GM19455 (cell line): ENCODE data around the gene PTPRZ1.
A peak's percentile ranks its signal among the peaks of the same experiment; 100 is the strongest.

Source experiments
- ATAC-seq: cut with Tn5 transposase; IDR thresholded peaks from one replicate; pipeline ENCODE4 v1.9.1; 2021; ENCODE audit not compliant: unreplicated experiment

The PTPRZ1 gene

DNA sequence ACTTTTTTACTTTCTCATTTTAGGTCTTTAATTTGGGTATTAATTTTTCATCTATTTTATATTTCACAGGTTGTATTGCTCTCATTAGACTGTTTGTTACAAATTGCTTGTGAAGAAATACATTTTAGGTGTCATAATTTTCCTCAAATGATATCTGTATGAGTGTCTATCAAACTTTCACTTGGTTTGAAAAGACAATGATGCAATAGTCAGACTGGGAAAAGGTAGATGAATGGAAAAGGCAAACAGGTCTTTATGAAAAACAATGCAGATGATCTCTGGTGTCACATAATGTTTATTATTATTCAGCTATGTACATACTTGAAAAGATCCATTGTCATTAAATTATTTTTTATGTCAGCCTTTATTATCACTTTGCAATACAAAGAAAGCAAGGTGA, 80.2 kb downstream of the PTPRZ1 start:
- no peak for ATAC-seq

DNA sequence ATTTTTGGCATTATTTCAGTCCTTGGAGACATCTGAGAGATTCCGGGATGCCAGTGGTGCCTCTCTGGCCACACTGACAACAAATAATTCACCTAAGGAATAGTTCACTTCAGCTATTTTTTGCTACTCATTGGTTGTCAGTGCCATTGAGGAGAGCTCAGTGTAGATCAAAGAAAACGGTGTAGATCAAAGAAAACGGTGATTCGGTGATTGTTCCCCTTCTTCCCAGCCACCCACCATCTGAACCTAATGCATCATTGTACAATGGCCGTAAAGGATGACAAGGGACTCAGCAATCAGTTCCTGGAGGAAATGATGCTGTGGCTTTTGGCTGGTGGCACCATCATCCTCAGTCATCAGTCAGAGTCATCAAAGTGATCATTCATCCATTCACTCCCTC, 80.6 kb downstream of the PTPRZ1 start:
- ATAC-seq = no peak

DNA sequence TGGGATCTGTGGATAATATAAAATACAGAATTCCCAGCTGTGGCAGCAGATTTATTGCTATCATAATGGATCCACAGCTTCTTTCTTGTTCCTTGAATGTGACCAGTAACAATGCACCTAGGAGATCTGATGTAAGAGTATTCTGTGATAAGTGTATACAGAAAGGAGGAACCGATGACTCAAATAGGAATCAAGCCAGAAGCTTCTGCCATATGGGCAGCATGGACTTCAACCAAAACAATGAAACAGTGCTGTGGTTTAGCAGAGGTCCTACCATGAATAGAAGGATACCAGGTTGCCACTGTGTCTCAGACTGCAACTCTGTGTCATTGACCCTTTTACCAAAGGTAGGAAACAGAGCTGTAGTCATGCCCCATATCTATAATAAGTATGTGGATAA, 81.8 kb downstream of the PTPRZ1 start:
- ATAC-seq = no peak

DNA sequence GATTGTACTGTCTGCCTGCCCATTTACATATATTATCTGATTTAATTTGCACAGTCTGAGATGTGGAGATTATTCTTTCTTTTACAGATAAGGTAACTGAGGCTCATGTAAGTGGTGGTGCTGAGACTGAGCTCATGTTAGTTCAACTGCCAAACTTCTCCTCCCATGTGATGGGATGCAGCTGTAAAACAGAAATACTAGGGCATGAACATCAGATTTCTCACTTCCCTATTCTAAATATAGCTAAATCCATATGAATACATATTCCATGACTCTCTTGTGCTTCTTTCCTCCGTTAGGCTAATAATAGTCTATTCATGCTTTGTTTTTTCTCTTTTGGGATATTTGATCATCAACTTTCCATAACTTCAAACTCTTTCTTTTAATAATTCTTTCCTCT, 84.7 kb downstream of the PTPRZ1 start:
- ATAC-seq = no peak

DNA sequence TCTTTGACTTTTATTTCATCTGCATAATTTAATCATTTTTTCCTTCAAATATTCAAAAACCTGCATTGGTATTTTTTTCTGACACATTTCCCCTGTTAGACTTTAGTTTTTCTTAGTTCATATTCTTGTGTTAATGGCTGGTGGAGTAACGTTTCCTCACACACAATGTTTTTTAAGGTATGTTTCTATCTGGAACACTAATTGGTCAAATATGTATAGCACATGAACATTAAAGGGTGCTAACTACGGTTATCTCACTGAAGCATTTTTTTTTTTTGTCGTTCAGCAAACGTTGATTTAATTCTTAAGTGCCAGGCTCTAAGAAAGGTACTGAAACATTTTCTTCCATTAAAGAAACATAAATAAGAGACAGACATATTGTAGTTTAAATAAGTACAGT, 87.7 kb downstream of the PTPRZ1 start:
- ATAC-seq = no peak

DNA sequence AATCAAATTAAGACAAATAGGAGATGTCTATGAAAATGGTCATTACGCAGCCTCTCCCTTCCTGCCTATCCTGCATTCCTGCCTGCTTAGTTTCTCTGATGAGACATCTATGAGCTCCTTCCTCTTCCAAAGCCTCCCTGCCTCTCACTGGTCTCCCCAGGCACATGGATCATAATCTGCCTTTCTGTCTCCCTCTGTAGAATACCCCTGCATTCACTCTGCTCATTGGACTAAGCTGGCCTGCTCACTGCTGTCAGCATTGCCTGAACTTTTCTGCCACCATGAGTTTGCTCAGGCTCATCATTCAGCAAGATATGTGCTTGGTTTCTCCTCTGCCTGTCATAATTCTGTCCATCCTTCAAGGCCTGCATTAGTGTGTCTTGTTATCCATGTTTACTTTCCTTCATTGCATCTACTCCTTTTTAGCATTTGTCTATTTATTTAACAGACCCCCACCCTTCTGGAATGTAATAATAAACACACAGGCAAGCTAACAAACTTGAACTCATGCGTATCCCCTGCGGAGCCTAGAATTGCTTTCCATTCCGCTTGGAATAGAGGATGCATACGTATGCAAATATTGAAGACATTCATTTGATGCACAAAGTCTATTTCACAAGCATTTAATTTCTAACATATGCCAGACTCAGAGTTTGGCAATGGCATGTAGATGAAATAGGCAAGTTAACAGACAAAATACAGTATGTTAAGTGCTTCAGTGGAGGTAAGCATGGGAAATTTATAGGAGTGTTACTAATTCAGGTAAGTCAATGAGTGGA, 88.3 kb downstream of the PTPRZ1 start:
- ATAC-seq = no peak

DNA sequence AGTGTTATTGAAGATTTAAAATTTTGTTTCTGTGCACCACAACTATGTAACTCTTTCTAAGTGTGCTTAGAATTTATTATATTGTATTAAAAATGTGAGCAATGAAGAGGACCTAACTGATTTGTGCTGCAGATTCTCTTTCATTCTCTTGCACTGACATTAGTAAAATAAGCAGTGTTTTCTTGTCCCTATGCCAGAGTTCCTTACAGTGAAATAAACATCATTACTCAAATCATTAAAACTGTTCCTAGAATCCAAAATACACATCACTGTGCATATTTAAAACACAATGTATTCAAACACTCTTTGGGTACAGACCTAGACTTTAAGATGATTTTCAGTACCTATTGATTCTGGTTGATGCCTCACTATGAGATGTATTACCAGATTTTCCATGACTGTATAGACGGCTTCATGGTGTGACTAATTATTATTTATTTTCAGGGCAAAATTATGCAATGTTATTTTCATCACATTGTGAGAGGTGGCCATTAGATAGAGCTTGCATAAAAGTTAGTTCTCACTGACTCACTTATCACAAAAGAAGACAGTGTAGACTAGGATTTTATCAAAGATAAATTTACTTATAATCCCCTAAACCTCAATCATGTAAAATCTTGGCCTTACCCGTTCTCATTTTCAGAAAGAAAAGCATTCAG, 93.4 kb downstream of the PTPRZ1 start:
- no peak for ATAC-seq

DNA sequence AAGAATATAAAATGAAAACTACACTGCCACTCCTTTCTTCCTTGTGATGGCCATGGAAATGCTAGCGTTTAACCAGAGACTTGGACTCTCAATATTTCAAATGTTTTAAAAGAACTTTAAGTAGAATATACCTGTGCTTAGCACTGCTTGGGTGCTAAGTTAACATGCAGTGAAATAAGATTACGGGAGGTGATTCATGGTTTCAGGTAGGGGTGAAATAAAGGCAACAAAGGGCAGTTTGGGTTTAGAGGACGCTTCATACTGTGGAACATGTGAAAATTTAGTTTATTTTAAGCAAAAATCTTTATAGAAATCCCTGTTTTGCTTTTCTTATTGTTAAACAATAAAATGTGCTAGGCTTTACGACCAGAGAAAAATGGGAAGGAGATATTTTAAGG, 94.0 kb downstream of the PTPRZ1 start:
- ATAC-seq = no peak

DNA sequence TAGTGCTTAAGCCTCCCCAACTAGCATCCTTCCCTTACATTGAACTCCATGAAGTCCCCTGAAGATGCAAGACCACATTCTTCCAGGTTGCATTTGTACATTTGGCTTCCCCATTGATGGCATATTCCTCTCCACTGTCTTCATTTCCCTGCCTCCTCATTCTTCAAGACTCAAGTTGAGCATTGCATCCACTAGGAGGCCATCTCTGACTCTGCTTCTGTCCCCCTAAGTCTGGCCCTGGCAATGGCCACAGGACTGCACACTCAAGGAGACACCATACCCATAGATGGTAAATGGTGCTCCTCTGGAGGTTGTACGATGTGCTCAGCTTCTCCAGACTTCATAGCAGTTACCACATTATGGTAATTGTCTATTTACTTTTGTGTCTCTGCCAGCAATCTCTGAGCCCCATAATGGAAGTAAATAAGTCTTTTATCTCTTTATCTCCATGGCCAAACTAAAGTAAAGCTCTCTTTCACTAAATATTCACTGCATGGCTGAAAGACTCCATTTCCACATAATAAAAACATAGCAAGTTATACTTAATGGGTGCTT, 112.6 kb downstream of the PTPRZ1 start:
- no peak for ATAC-seq

DNA sequence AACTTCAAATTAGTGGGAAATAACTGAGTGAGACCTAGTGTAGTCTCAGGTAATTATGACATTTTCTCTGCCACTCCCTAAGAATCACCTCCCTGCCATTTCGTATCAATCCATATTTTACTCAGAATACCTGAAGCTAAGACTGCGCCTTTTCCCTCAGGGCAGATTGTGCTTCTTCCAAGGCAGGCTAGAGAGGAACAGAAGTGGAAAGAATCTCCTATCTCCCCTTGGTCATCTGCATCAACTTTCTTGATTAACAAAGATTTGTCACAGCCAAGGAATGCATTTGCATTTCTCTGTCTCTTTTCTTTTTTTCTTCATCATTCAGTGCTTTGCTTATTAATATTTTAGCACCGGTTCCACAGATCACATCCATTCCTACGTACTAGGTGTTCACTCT, 119.1 kb downstream of the PTPRZ1 start:
- ATAC-seq = no peak

DNA sequence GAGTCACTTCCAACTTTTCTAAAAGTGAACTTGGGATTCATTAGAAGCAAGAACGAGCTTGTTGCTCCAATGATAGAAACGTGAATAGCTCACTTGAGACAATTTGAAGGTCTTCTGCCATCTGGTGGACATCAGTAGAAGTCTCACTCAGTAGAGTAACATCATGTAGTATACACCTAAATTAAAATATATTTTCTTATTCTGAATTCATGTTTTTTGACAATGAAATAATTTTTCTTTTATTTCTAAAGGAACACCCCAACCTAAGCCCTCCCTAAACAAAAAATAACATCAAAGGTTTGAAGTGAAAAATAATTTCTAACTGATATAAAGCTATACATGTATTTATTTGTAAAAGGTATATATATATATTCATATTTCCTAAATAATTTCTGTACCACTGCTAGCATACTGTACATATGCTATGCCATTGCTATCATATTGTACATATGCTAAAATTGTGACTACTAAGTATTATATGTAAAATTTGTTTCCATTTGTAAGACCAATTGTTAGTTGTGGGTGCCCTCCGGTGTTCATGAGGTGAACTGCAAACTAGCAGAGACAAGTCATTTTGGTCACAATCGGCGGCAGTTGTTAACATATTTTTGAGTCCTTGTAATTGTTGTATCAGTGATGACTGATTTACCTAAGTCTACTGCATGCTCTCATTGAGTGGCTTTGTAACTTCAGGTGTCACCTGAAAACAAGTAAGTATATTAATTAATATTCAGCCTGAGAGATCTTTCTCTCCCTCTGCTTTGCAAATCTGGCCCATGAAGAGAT, 121.9 kb downstream of the PTPRZ1 start:
- ATAC-seq = peak; percentile 95

DNA sequence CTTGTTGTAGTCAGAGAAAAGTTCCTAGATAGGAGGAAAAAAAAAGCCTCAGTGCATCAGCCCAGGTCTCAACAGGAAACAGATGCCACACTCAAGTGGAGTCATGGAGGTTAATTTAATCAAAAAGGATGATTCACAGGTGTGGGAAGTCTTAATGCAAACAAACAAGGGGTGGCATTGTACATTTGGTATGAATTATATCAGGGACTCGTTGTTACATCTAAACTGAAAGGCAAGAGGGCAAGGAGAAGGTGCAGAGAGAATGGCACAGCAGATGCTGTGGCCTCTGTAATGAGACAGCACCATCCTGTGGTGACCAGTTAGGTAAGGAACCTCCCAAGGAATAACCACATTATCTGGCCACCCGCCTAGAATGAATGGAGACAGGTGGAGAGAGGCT, 133.7 kb downstream of the PTPRZ1 start:
- ATAC-seq = no peak

DNA sequence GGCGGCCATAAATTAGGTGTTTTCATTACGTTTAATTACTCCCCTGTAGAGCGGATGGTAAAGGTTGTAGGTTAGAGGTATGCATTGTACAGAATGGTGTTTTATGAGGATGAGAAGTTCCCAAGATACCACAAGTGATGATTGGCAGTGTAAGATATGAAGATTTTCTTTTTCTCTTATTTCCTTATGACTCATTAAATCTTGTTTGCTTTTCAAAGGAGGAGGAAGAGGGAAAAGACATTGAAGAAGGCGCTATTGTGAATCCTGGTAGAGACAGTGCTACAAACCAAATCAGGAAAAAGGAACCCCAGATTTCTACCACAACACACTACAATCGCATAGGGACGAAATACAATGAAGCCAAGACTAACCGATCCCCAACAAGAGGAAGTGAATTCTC, 137.2 kb downstream of the PTPRZ1 start:
- ATAC-seq = no peak

DNA sequence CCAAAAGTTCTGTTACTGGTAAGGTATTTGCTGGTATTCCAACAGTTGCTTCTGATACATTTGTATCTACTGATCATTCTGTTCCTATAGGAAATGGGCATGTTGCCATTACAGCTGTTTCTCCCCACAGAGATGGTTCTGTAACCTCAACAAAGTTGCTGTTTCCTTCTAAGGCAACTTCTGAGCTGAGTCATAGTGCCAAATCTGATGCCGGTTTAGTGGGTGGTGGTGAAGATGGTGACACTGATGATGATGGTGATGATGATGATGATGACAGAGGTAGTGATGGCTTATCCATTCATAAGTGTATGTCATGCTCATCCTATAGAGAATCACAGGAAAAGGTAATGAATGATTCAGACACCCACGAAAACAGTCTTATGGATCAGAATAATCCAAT, 140.1 kb downstream of the PTPRZ1 start:
- ATAC-seq = no peak

DNA sequence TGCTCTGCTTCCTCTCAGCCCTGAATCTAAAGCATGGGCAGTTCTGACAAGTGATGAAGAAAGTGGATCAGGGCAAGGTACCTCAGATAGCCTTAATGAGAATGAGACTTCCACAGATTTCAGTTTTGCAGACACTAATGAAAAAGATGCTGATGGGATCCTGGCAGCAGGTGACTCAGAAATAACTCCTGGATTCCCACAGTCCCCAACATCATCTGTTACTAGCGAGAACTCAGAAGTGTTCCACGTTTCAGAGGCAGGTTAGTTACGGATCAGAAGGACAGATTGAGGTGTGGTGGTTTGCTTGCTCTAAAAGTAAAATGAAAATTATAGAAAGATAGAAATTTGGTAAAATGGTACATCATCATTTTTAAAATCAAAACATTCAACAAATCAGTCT, 140.7 kb downstream of the PTPRZ1 start:
- ATAC-seq = no peak

DNA sequence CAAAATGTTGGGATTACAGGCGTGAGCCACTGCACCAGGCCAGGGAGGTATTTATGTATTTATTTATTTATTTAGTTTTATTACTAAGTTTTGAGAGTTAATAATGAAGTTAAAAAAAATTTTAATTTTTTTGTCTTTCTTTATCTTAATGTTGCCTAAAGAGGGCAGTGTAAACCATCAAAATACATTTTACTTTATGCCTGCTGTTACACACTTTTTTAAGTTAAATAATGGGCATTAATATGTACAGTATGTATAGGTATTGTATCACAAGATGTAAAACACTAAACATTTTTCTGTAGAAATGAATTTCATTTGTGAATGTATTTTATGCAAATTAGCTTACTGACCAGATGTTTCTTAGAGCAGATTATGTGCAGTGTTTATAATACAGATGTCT, 141.7 kb downstream of the PTPRZ1 start:
- no peak for ATAC-seq

DNA sequence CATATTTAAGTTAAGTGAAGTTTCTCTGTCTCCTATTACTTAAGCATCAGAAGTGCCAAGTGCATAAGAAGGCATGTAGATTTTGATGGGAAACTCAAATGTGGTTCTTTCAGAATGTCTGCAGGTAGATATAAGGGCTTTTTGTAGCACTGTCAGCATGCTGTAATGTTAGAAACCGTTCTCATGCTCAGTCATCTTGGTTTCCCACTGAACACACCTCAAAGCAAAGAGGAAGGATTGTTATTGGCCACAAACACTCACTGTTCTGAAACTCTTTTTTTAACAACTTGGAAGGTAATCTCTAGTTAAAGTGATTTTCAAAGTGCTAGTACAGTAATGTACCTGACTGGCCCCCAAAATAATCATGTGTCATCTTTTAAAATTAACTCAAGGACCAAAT, 145.1 kb downstream of the PTPRZ1 start:
- no peak for ATAC-seq

DNA sequence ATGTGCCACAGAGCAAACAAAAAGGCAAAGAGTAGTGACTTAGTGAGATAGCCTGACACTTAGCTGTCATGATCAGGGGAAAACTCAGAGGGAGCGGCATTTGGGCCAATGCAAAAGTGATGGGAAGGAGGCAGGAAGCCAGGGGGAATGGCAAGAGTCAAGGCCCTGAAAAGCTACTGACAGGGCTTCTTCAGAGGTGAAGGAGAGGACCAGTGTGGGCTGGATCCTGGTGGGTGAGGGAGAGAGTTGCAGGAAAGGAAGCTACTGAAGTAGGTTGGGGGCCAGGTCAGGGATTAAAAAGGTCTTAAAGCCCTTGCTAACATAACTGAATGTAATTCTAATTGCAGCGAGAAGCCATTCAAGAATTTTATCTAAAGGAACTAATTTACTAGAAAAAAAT, 154.1 kb downstream of the PTPRZ1 start:
- ATAC-seq = no peak

DNA sequence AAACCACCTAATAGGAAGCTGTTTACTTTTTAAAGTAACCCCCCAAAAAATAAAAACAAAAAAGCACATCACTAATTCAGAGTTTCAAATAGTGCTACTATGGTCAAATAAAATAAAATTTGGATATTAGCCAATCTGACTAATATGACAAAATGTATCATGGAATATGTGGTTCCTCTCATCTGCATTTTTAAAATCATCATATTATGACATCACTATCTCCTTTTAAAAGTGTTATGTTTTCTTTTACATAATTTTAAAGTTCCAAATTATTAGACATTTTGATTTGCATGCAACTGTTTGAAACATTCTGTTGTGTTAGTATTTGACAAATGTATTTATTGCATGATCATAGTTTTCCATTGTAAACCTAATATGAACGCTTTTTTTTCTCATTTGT, 160.7 kb downstream of the PTPRZ1 start:
- no peak for ATAC-seq

DNA sequence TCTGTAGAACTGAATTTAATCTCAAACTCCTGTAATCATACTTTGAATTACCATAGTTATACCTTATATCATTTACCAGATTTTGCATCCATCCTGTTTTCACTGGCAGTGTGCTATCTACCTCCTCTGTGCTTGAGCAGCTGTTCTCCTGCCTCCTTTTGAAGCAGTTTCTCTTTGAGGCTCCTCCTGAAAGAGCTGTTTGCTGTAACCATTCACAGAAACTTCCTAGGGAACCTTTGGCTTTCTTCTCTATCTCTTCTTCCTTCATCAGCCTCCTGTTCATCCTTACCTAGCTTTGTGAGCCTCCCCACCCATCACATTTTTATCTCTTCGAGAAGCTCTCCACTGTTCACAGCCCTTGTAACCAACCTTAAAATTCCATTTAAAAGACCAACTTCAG, 162.9 kb downstream of the PTPRZ1 start:
- ATAC-seq = no peak

DNA sequence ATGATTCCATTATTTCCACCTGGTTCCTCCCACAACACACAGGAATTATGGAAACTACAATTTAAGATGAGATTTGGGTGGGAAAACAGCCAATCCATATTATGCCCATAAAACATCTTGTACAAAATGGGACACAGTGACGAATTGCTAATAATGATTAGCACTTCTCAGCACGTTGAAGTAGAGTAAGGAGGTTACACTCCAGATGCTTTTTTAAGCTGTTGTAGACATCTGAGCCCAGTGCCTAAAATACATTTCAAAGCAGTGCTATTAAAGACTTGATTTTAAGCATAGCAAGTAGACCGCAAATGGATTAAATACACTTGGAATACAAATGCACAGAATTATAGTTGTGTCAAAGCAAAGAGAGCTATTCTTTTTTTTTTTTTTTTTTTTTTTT, 165.2 kb downstream of the PTPRZ1 start:
- ATAC-seq = no peak

DNA sequence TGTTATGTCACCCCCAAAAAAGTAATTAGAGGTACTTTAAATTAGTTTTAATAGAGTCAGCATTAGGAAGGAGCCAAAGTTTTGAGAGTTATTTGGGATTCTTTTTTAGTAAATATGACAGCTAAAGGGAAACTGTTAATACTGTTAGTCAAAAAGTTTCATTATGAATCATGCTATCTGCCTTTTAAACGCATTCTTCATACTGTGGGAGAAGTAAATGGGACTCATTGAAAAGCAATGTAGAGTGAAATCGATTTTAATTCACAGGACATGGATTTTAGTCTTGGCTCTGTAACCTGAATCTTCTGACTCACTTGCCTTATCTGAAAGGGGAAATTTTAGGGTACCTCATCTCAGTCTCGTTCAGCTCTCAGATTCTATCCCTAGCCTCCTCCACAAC, 165.9 kb downstream of the PTPRZ1 start:
- ATAC-seq = no peak
